GM12878 (cell line): ENCODE results near the gene PHOSPHO1. TPM values are rescaled to one million over a fixed set of nuclear protein-coding genes. Genes with fewer than 3 reads are reported as not detected.

Experiments
- ATAC-seq: fragments of 200-7000 bp; cut with Tn5 transposase; 3 replicates; pipeline ENCODE4 v1.9.1; 2020; ENCODE audit warnings: mild to moderate bottlenecking, moderate library complexity
- BruUV-seq: library from RNA; stranded (reverse); fragments of 400-500 nt; replicated peaks from 2 replicates; lab custom pipeline; 2021; lab: Mats Ljungman, UMichigan
- CTCF ChIA-PET: fragments of 300-600 bp; sonication (Branson Sonifier 250); formaldehyde crosslinking; extraction: SDS; loops from one replicate; lab custom pipeline; 2021; ENCODE audit warnings: inconsistent platforms; lab: Yijun Ruan, JAX
- POLR2A ChIA-PET: fragments of 350-600 bp; formaldehyde crosslinking; extraction: SDS; loops from one replicate; lab custom pipeline; 2021; ENCODE audit warnings: inconsistent platforms; lab: Charles Lee
- RAD21 ChIA-PET: fragments of 300-600 bp; sonication (Branson Sonifier 250); formaldehyde crosslinking; loops from one replicate; lab custom pipeline; 2023; ENCODE audit warnings: antibody characterized with exemption; ENCODE audit not compliant: unreplicated experiment; lab: Charles Lee
- SMC1A ChIA-PET: fragments of 300-600 bp; sonication (Branson Sonifier 250); formaldehyde crosslinking; loops from one replicate; lab custom pipeline; 2023; ENCODE audit not compliant: unreplicated experiment, uncharacterized antibody; lab: Charles Lee
- DNase-seq: peaks from one replicate; pipeline ENCODE4 v3.0.0-alpha.2; 2011; ENCODE audit warnings: low read depth, low spot score
- FAIRE-seq: peaks from 3 replicates; lab custom pipeline; 2011; peaks lifted over from hg19 to GRCh38; lab: Jason Lieb, UNC
- H2AFZ ChIP-seq: 2 replicates; pipeline ENCODE4 v1.6.0; 2011; ENCODE audit warnings: low read depth, low read length, control low read depth; ENCODE audit not compliant: control insufficient read depth
- H3K27ac ChIP-seq: 2 replicates; pipeline ENCODE4 v1.5.1; 2011; ENCODE audit warnings: control low read depth; ENCODE audit not compliant: control insufficient read depth, insufficient read depth
- H3K27me3 ChIP-seq, 2 experiments: replicated peaks in 1 of 2; 2 replicates each; pipeline versions ENCODE4 v1.6.0 to v1.6.1; 2011; ENCODE audit warnings: low read length in 1 of 2; ENCODE audit not compliant: control insufficient read depth in 2 of 2, insufficient read depth in 2 of 2
- H3K36me3 ChIP-seq, 2 experiments: 2 replicates each; pipeline ENCODE4 v1.5.1; 2011; ENCODE audit warnings: low read length in 1 of 2; ENCODE audit not compliant: control insufficient read depth in 2 of 2, insufficient read depth in 2 of 2
- H3K4me1 ChIP-seq: 2 replicates; pipeline ENCODE4 v1.6.1; 2011; ENCODE audit warnings: mild to moderate bottlenecking, low read length, moderate library complexity, mixed read lengths; ENCODE audit not compliant: control insufficient read depth, insufficient read depth
- H3K4me2 ChIP-seq: 2 replicates; pipeline ENCODE4 v1.6.0; 2011; ENCODE audit warnings: control low read depth; ENCODE audit not compliant: control insufficient read depth, insufficient read depth
- H3K4me3 ChIP-seq: fragments of 200-600 bp; sonication (generic); 2 replicates; pipeline ENCODE4 v1.5.1; 2016
- H3K79me2 ChIP-seq: 2 replicates; pipeline ENCODE4 v1.6.0; 2011; ENCODE audit warnings: low read length; ENCODE audit not compliant: control insufficient read depth, insufficient read depth
- H3K9ac ChIP-seq: 2 replicates; pipeline ENCODE4 v1.8.0; 2011; ENCODE audit warnings: low read length, control low read depth, mixed read lengths; ENCODE audit not compliant: control insufficient read depth, insufficient read depth
- H3K9me3 ChIP-seq: replicated peaks from 3 replicates; pipeline ENCODE4 v1.5.1; 2011; ENCODE audit warnings: mild to moderate bottlenecking, low read length; ENCODE audit not compliant: control insufficient read depth, insufficient read depth
- H4K20me1 ChIP-seq: 2 replicates; pipeline ENCODE4 v1.6.0; 2011; ENCODE audit not compliant: control insufficient read depth, insufficient read depth
- E2F8 ChIP-seq: fragments of 450-650 bp; IDR thresholded peaks from 2 replicates; pipeline ENCODE4 v1.6.1; 2018; ENCODE audit warnings: mild to moderate bottlenecking, low read depth, moderate library complexity; ENCODE audit not compliant: partially characterized antibody
- EED ChIP-seq: sonication (generic); IDR thresholded peaks from 2 replicates; pipeline ENCODE4 v1.6.1; 2016; ENCODE audit warnings: antibody characterized with exemption, low read depth
- EGR1 ChIP-seq, 2 experiments: IDR thresholded peaks; 1 replicate in 1 of 2; 2 replicates in 1 of 2; pipeline ENCODE4 v1.6.1; 2011 to 2012; ENCODE audit warnings: low read depth in 2 of 2, low read length in 2 of 2, borderline replicate concordance in 1 of 2, mild to moderate bottlenecking in 1 of 2, moderate library complexity in 1 of 2
- POLR2AphosphoS2 ChIP-seq: IDR thresholded peaks from 2 replicates; pipeline ENCODE4 v1.6.1; 2011; ENCODE audit warnings: low read depth, mild to moderate bottlenecking, low read length, improper control_type of control experiment, moderate library complexity
- RUNX3 ChIP-seq: IDR thresholded peaks from 2 replicates; pipeline ENCODE4 v1.6.1; 2012; ENCODE audit warnings: low read length, inconsistent platforms
- SMAD1 ChIP-seq: fragments of 450-650 bp; IDR thresholded peaks from 2 replicates; pipeline ENCODE4 v1.6.1; 2018; ENCODE audit warnings: mild to moderate bottlenecking, low read depth; ENCODE audit not compliant: partially characterized antibody
- SMAD5 ChIP-seq: IDR thresholded peaks from 2 replicates; pipeline ENCODE4 v1.6.1; 2016; ENCODE audit warnings: antibody characterized with exemption, low read depth
- ZNF384 ChIP-seq: IDR thresholded peaks from 2 replicates; pipeline ENCODE4 v1.6.1; 2012; ENCODE audit warnings: low read depth, mild to moderate bottlenecking, low read length, improper control_type of control experiment, borderline replicate concordance
- ZNF687 ChIP-seq: fragments of 450-650 bp; IDR thresholded peaks from 2 replicates; pipeline ENCODE4 v1.6.1; 2017; ENCODE audit warnings: mild to moderate bottlenecking, moderate library complexity
- WGBS: methylation state at CpG from one replicate; pipeline ENCODE4 v1.1.6; 2016; ENCODE audit warnings: low lambda C conversion rate; ENCODE audit not compliant: insufficient replicate concordance, insufficient coverage; ENCODE audit errors: missing lambda C conversion rate; 5-methylcytosine and 5-hydroxymethylcytosine counted together
- in situ Hi-C: fragments of 300-500 bp; cut with MboI; formaldehyde crosslinking; loops from 9 replicates; pipeline ENCODE4 v1.14.3; 2018; ENCODE audit warnings: mixed read lengths
- intact Hi-C: fragments of 100-400 bp; cut with micrococcal nuclease; formaldehyde crosslinking; loops from one replicate; pipeline ENCODE4 v1.14.2; 2022; ENCODE audit not compliant: unreplicated experiment
- polyA plus RNA-seq, 11 experiments: library from polyadenylated mRNA; depleted of rRNA in 4 of 11; unstranded in 6 of 11; stranded (reverse) in 5 of 11; fragments of >200 nt; fragmentation: Nextera tagmentation in 4 of 11; fragmentation: Illumina TruSeq in 1 of 11; extraction: Ambion mirVana in 4 of 11; extraction: Trizol in 1 of 11; gene quantifications; 1 replicate in 1 of 11; 2 replicates in 10 of 11; pipeline versions ENCODE4 v1.2.1 to v1.2.3, GENCODE V29; 2011 to 2016; ENCODE audit warnings: inconsistent platforms in 2 of 11, missing spikeins in 2 of 11, low read depth in 1 of 11
- total RNA-seq, 4 experiments: library from RNA; depleted of rRNA in 3 of 4; stranded (reverse); fragments of >200 nt in 3 of 4; fragmentation: Illumina TruSeq in 1 of 4; extraction: Trizol in 1 of 4; gene quantifications; 2 replicates each; pipeline versions ENCODE4 v1.2.1 to v1.2.3, GENCODE V29; 2013 to 2021
- TF ChIP-seq, protein P1 (sequence below): IDR thresholded peaks from 2 replicates; pipeline ENCODE4 v1.6.1; 2011; ENCODE audit warnings: low read depth, mild to moderate bottlenecking, low read length, moderate library complexity, borderline replicate concordance; ENCODE audit errors: extremely low read depth

Gene PHOSPHO1
- total and polyA plus RNA-seq, 10 of the 15 experiments (the other 5 are each of a cell fraction or from before 2014, with no cell fraction given) = 0.03 to 1.5 (median 0.16) TPM; not detected in 2

- no peak for TF ChIP-seq EED
- peak; percentile 92 for TF ChIP-seq POLR2AphosphoS2
Measured at GRCh38 chr17:49224198-49224996, 6.2 kb downstream of the PHOSPHO1 start (continued).

- Histone ChIP-seq H3K4me3 (peak overlapping the region; percentile 48; the same call in 1 of the 2 replicates), H3K9ac (no peak overlapping the region), H3K4me1 (peaks cover 41% of the 10 kb centered on the region), H3K4me2 (peak overlapping the region; percentile 62), H3K9me3 (no peaks in the 10 kb centered on the region), H4K20me1 (0 out of 2 replicates have a peak, but pooled peaks cover 7% of the 10 kb centered on the region), H3K27me3 (no peaks in the 10 kb centered on the region), H3K79me2 (no peaks in the 10 kb centered on the region; the same call in none of the 2 replicates), H3K36me3 (peaks cover 6 to 17% of the 10 kb centered on the region in 2 experiments), H2AFZ (no peak overlapping the region), H3K27ac (no peak overlapping the region)
- WGBS = 9% methylated on average over 31 of the region's 31 CpGs
- ATAC-seq (peak; percentile 28), DNase-seq (no peak), FAIRE-seq (peak; percentile 81)
- in situ Hi-C loops = loop anchor here (10.0 kb wide), 1 partner anchor 49 kb away; no protein-coding TSS in a partner anchor
- TSS peak; percentile 14 for BruUV-seq
- intact Hi-C loops = no loop called here
- POLR2A ChIA-PET = interaction anchor here (0.7 to 1.7 kb wide), 3 partner anchors 11 to 32 kb away, joined by 3 to 7 read pairs (median 3); no protein-coding TSS in a partner anchor
- SMC1A ChIA-PET = interaction anchor here (1.1 to 7.3 kb wide), 3 partner anchors 32 to 43 kb away, joined by 4 to 118 read pairs (median 12); no protein-coding TSS in a partner anchor
- RAD21 ChIA-PET = interaction anchor here (1.0 to 5.9 kb wide), 3 partner anchors 11 to 43 kb away, joined by 6 to 72 read pairs (median 51); partner anchors contain the start of genes ABI3 and GNGT2
- CTCF ChIA-PET = interaction anchor here (0.6 to 8.2 kb wide), 11 partner anchors 8 to 191 kb away, joined by 3 to 89 read pairs (median 7); partner anchors contain the start of gene ABI3
- TF ChIP-seq EGR1 (IDR thresholded peaks at IDR 0.05; ENCODE audit: borderline replicate concordance in 1 of 2, low read depth in 2 of 2, low read length in 2 of 2) (peak in 1 of 2 experiments; percentile 7; a peak in 1 of 3 replicates), ZNF687 (no peak), RUNX3 (0 out of 2 replicates have a peak, but pooled peaks have one; percentile 20), E2F8 (peak; percentile 20), ZNF384 (no peak), SMAD1 (no peak), SMAD5 (0 out of 2 replicates have a peak, but pooled peaks have one; percentile 40)
- TF ChIP-seq, protein P1, sequence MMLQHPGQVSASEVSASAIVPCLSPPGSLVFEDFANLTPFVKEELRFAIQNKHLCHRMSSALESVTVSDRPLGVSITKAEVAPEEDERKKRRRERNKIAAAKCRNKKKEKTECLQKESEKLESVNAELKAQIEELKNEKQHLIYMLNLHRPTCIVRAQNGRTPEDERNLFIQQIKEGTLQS = no peak
Measured at GRCh38 chr17:49223517-49224197, 6.9 kb downstream of the PHOSPHO1 start.
